Stimulated activated memory B cell treated with anti-CD40 and anti-IgM and Interleukin-4, amounts not matched to agents 10 μg/mL and 1 μg/mL and 100 μg/mL, for 72 hours (primary cell): Measurements from ENCODE around the gene HOXD4.

Experiments
- ATAC-seq: fragments of 150-1000 bp; cut with Tn5 transposase; 2 replicates; pipeline ENCODE4 v1.10.0; 2021
- H3K27ac Mint-ChIP-seq: one replicate; pipeline ENCODE4 v1.8.0; 2022; ENCODE audit warnings: mild to moderate bottlenecking, mixed read lengths
- H3K27me3 Mint-ChIP-seq: one replicate; pipeline ENCODE4 v1.8.0; 2022; ENCODE audit warnings: mixed read lengths
- H3K36me3 Mint-ChIP-seq: one replicate; pipeline ENCODE4 v1.8.0; 2022; ENCODE audit warnings: mixed read lengths
- H3K4me1 Mint-ChIP-seq: one replicate; pipeline ENCODE4 v1.8.0; 2022; ENCODE audit warnings: mixed read lengths
- H3K4me3 Mint-ChIP-seq: one replicate; pipeline ENCODE4 v1.8.0; 2022; ENCODE audit warnings: mild to moderate bottlenecking, moderate library complexity, mixed read lengths
- H3K9me3 Mint-ChIP-seq: one replicate; pipeline ENCODE4 v1.8.0; 2022; ENCODE audit warnings: mixed read lengths

The HOXD4 gene

GRCh38 chr2:176140513-176141317 is 10.6 kb upstream of the HOXD4 start:
- peak overlapping the region; percentile 36 for H3K4me3 Mint-ChIP-seq
- no peak overlapping the region for H3K27ac Mint-ChIP-seq
- peaks cover 21% of the 10 kb centered on the region for H3K4me1 Mint-ChIP-seq
- peak; percentile 67 for ATAC-seq
- peaks cover 2% of the 10 kb centered on the region for H3K36me3 Mint-ChIP-seq
- peaks cover 86% of the 10 kb centered on the region for H3K27me3 Mint-ChIP-seq
- H3K9me3 Mint-ChIP-seq = peaks cover 7% of the 10 kb centered on the region

GRCh38 chr2:176142281-176142680 is 9.1 kb upstream of the HOXD4 start:
- Mint-ChIP-seq H3K4me3 (no peak overlapping the region), H3K27ac (no peak overlapping the region), H3K27me3 (peaks cover 90% of the 10 kb centered on the region), H3K4me1 (peaks cover 17% of the 10 kb centered on the region), H3K36me3 (no peaks in the 10 kb centered on the region), H3K9me3 (peaks cover 3% of the 10 kb centered on the region)
- no peak for ATAC-seq

GRCh38 chr2:176145085-176145969 is 6.0 kb upstream of the HOXD4 start:
- H3K36me3 Mint-ChIP-seq = no peaks in the 10 kb centered on the region
- H3K4me1 Mint-ChIP-seq = peaks cover 7% of the 10 kb centered on the region
- H3K27ac Mint-ChIP-seq = no peak overlapping the region
- no peak overlapping the region for H3K4me3 Mint-ChIP-seq
- no peak for ATAC-seq
- no peaks in the 10 kb centered on the region for H3K9me3 Mint-ChIP-seq
- H3K27me3 Mint-ChIP-seq = peaks cover 96% of the 10 kb centered on the region

GRCh38 chr2:176146101-176146500 is 5.2 kb upstream of the HOXD4 start:
- Mint-ChIP-seq H3K9me3 (no peaks in the 10 kb centered on the region), H3K36me3 (no peaks in the 10 kb centered on the region), H3K27me3 (peaks cover 98% of the 10 kb centered on the region), H3K27ac (no peak overlapping the region), H3K4me1 (peaks cover 4% of the 10 kb centered on the region), H3K4me3 (no peak overlapping the region)
- ATAC-seq = no peak

GRCh38 chr2:176146645-176147044 is 4.7 kb upstream of the HOXD4 start:
- no peak overlapping the region for H3K27ac Mint-ChIP-seq
- H3K36me3 Mint-ChIP-seq = no peaks in the 10 kb centered on the region
- no peak for ATAC-seq
- peaks cover 98% of the 10 kb centered on the region for H3K27me3 Mint-ChIP-seq
- H3K9me3 Mint-ChIP-seq = no peaks in the 10 kb centered on the region
- H3K4me1 Mint-ChIP-seq = no peaks in the 10 kb centered on the region
- no peak overlapping the region for H3K4me3 Mint-ChIP-seq

GRCh38 chr2:176147210-176147799 is 4.0 kb upstream of the HOXD4 start:
- Mint-ChIP-seq H3K36me3 (no peaks in the 10 kb centered on the region), H3K27ac (no peak overlapping the region), H3K4me3 (no peak overlapping the region), H3K4me1 (no peaks in the 10 kb centered on the region), H3K27me3 (peaks cover 98% of the 10 kb centered on the region), H3K9me3 (no peaks in the 10 kb centered on the region)
- no peak for ATAC-seq

GRCh38 chr2:176147800-176148496 is 3.4 kb upstream of the HOXD4 start:
- Mint-ChIP-seq H3K27me3 (peaks cover 98% of the 10 kb centered on the region), H3K4me1 (no peaks in the 10 kb centered on the region), H3K36me3 (no peaks in the 10 kb centered on the region), H3K27ac (no peak overlapping the region), H3K4me3 (no peak overlapping the region), H3K9me3 (no peaks in the 10 kb centered on the region)
- ATAC-seq = no peak

- Mint-ChIP-seq H3K4me3 (no peak overlapping the region), H3K4me1 (no peaks in the 10 kb centered on the region), H3K27me3 (peaks cover 98% of the 10 kb centered on the region), H3K36me3 (no peaks in the 10 kb centered on the region), H3K9me3 (no peaks in the 10 kb centered on the region), H3K27ac (no peak overlapping the region)
- no peak for ATAC-seq
Measured at GRCh38 chr2:176148751-176149421, 2.5 kb upstream of the HOXD4 start.

GRCh38 chr2:176149481-176149938 is 1.8 kb upstream of the HOXD4 start:
- Mint-ChIP-seq H3K4me1 (no peaks in the 10 kb centered on the region), H3K27ac (no peak overlapping the region), H3K4me3 (no peak overlapping the region), H3K27me3 (peaks cover 98% of the 10 kb centered on the region), H3K9me3 (no peaks in the 10 kb centered on the region), H3K36me3 (no peaks in the 10 kb centered on the region)
- no peak for ATAC-seq

- Mint-ChIP-seq H3K4me1 (no peaks in the 10 kb centered on the region), H3K9me3 (no peaks in the 10 kb centered on the region), H3K36me3 (no peaks in the 10 kb centered on the region), H3K27me3 (peaks cover 100% of the 10 kb centered on the region), H3K4me3 (no peak overlapping the region), H3K27ac (no peak overlapping the region)
- ATAC-seq = no peak
Measured at GRCh38 chr2:176149939-176150583, 1.3 kb upstream of the HOXD4 start.

- Mint-ChIP-seq H3K36me3 (no peaks in the 10 kb centered on the region), H3K9me3 (no peaks in the 10 kb centered on the region), H3K27me3 (peaks cover 100% of the 10 kb centered on the region), H3K4me3 (no peak overlapping the region), H3K4me1 (no peaks in the 10 kb centered on the region), H3K27ac (no peak overlapping the region)
- ATAC-seq = no peak
Measured at GRCh38 chr2:176150584-176151441, 537 bp upstream of the HOXD4 start.

- peaks cover 4% of the 10 kb centered on the region for H3K4me1 Mint-ChIP-seq
- ATAC-seq = no peak
- H3K27me3 Mint-ChIP-seq = peaks cover 96% of the 10 kb centered on the region
- H3K9me3 Mint-ChIP-seq = no peaks in the 10 kb centered on the region
- H3K4me3 Mint-ChIP-seq = no peak overlapping the region
- H3K36me3 Mint-ChIP-seq = no peaks in the 10 kb centered on the region
- H3K27ac Mint-ChIP-seq = no peak overlapping the region
Measured at GRCh38 chr2:176152350-176153181, 1.2 kb downstream of the HOXD4 start.
